K562 (cell line): ENCODE measurements around the gene SMAD3. TPM values are rescaled to one million over a fixed set of nuclear protein-coding genes. Genes with fewer than 3 reads are reported as not detected.

Experiments used
- FOXA3 ChIP-seq, 2 experiments: fragments of 450-650 bp in 1 of 2; sonication (generic) in 1 of 2; formaldehyde crosslinking; IDR thresholded peaks in 1 of 2; conservative IDR thresholded peaks in 1 of 2; 2 replicates each; pipeline versions ENCODE4 v1.4.0 to v1.8.0; 2020 to 2022; ENCODE audit warnings: mild to moderate bottlenecking in 2 of 2, missing genetic modification reagents in 1 of 2
- GATA2 ChIP-seq: sonication (generic); formaldehyde crosslinking; IDR thresholded peaks from 2 replicates; pipeline ENCODE4 v1.4.0; 2020; ENCODE audit warnings: mild to moderate bottlenecking, missing genetic modification reagents
- MAZ ChIP-seq, 2 experiments: fragments of 450-650 bp in 1 of 2; sonication (generic) in 1 of 2; formaldehyde crosslinking; IDR thresholded peaks in 1 of 2; conservative IDR thresholded peaks in 1 of 2; 2 replicates each; pipeline versions ENCODE4 v1.4.0 to v1.5.0; 2020; ENCODE audit warnings: mild to moderate bottlenecking in 1 of 2, missing genetic modification reagents in 1 of 2
- RCOR1 ChIP-seq, 2 experiments: IDR thresholded peaks; 2 replicates each; pipeline ENCODE4 v1.6.1; 2012; ENCODE audit warnings: low read depth in 2 of 2, low read length in 2 of 2, borderline replicate concordance in 1 of 2, improper control_type of control experiment in 1 of 2
- STAT6 ChIP-seq: sonication (generic); formaldehyde crosslinking; IDR thresholded peaks from 2 replicates; pipeline ENCODE4 v1.8.1; 2023; ENCODE audit warnings: mild to moderate bottlenecking, missing genetic modification reagents
- TCF7L2 ChIP-seq: fragments of 150-350 bp; IDR thresholded peaks from 2 replicates; pipeline ENCODE4 v1.6.1; 2016; ENCODE audit warnings: low read depth, mild to moderate bottlenecking, low read length, moderate library complexity
- THRA ChIP-seq: fragments of 450-650 bp; IDR thresholded peaks from 2 replicates; pipeline ENCODE4 v1.6.1; 2017; ENCODE audit warnings: mild to moderate bottlenecking, moderate library complexity
- YY1 ChIP-seq, 3 experiments: IDR thresholded peaks; 2 replicates each; pipeline ENCODE4 v1.6.1; 2011; ENCODE audit warnings: low read length in 2 of 3, mild to moderate bottlenecking in 2 of 3, moderate library complexity in 2 of 3, borderline replicate concordance in 1 of 3, control low read depth in 1 of 3, low read depth in 1 of 3; ENCODE audit not compliant: insufficient read depth in 3 of 3, insufficient replicate concordance in 2 of 3, control insufficient read depth in 1 of 3, insufficient read length in 1 of 3; ENCODE audit errors: extremely low read depth in 1 of 3
- ZBTB33 ChIP-seq: sonication (generic); formaldehyde crosslinking; IDR thresholded peaks from 2 replicates; pipeline ENCODE4 v1.8.1; 2023; ENCODE audit warnings: mild to moderate bottlenecking, missing genetic modification reagents
- ZNF143 ChIP-seq: sonication (generic); formaldehyde crosslinking; IDR thresholded peaks from 2 replicates; pipeline ENCODE4 v1.9.0; 2022; ENCODE audit warnings: mild to moderate bottlenecking, missing genetic modification reagents
- ZNF197 ChIP-seq: fragments of 200-800 bp; sonication (Bioruptor generic); IDR thresholded peaks from 2 replicates; pipeline ENCODE4 v1.6.1; 2016; ENCODE audit warnings: low read depth, missing genetic modification characterization, missing compliant biosample characterization
- ZNF398 ChIP-seq: fragments of 250-450 bp; sonication (Bioruptor Pico); IDR thresholded peaks from 2 replicates; pipeline ENCODE4 v1.8.0; 2021; ENCODE audit warnings: moderate library complexity, mild to moderate bottlenecking, inconsistent platforms
- ZNF511 ChIP-seq: sonication (generic); formaldehyde crosslinking; IDR thresholded peaks from 2 replicates; pipeline ENCODE4 v1.8.0; 2022; ENCODE audit warnings: mild to moderate bottlenecking, missing genetic modification reagents
- ZNF551 ChIP-seq: fragments of 250-450 bp; sonication (Bioruptor Pico); IDR thresholded peaks from 2 replicates; pipeline ENCODE4 v1.5.0; 2021; ENCODE audit warnings: mild to moderate bottlenecking, moderate library complexity
- polyA plus RNA-seq, 8 experiments: library from polyadenylated mRNA; depleted of rRNA in 4 of 8; stranded (reverse) in 5 of 8; unstranded in 3 of 8; fragments of >200 nt; fragmentation: Nextera tagmentation in 2 of 8; fragmentation: Illumina TruSeq in 1 of 8; extraction: Ambion mirVana in 2 of 8; extraction: Trizol in 1 of 8; gene quantifications; 2 replicates each; pipeline versions ENCODE4 v1.2.1 to v1.2.3, GENCODE V29; 2011 to 2014; ENCODE audit warnings: inconsistent platforms in 1 of 8, missing spikeins in 1 of 8
- total RNA-seq, 7 experiments: library from RNA; depleted of rRNA in 6 of 7; stranded (reverse); fragments of >200 nt in 6 of 7; fragmentation: Illumina TruSeq in 2 of 7; extraction: Trizol in 2 of 7; gene quantifications; 2 replicates each; pipeline versions ENCODE4 v1.2.1 to v1.2.3, GENCODE V29; 2011 to 2021; ENCODE audit warnings: low replicate concordance in 1 of 7

The SMAD3 gene
- total and polyA plus RNA-seq, 9 of the 15 experiments (the other 6 are each of a cell fraction or from before 2014, with no cell fraction given) = 4.3 to 39.2 (median 11.1) TPM

- no peak for TF ChIP-seq THRA
- TF ChIP-seq MAZ (CRISPR knock-in tag; conservative IDR thresholded peaks at IDR 0.05 in 1 of 2, IDR thresholded peaks at IDR 0.05 in 1 of 2) = no peak
- no peak for TF ChIP-seq STAT6 (CRISPR knock-in tag)
- no peak for TF ChIP-seq ZBTB33 (CRISPR knock-in tag)
- TF ChIP-seq ZNF143 (CRISPR knock-in tag) = no peak
- no peak for TF ChIP-seq ZNF511
- TF ChIP-seq GATA2 (CRISPR knock-in tag) = no peak
- no peak for TF ChIP-seq FOXA3 (CRISPR knock-in tag; conservative IDR thresholded peaks at IDR 0.05 in 1 of 2, IDR thresholded peaks at IDR 0.05 in 1 of 2)
- no peak for TF ChIP-seq YY1 (IDR thresholded peaks at IDR 0.05; ENCODE audit: borderline replicate concordance in 1 of 3, control insufficient read depth in 1 of 3, extremely low read depth in 1 of 3, insufficient read depth in 3 of 3, insufficient read length in 1 of 3, insufficient replicate concordance in 2 of 3, low read depth in 1 of 3, low read length in 2 of 3)
- TF ChIP-seq RCOR1 (IDR thresholded peaks at IDR 0.05; ENCODE audit: borderline replicate concordance in 1 of 2, low read depth in 2 of 2, low read length in 2 of 2) = no peak
- TF ChIP-seq TCF7L2 = no peak
- TF ChIP-seq ZNF398 (CRISPR knock-in tag) = no peak
- TF ChIP-seq ZNF197 (CRISPR knock-in tag) = no peak
- no peak for TF ChIP-seq ZNF551
Measured at GRCh38 chr15:67035886-67036285, 29.5 kb upstream of the SMAD3 start (continued).
